ENCODE measurements around the gene NACAD. TPM values are rescaled to one million over a fixed set of nuclear protein-coding genes. Genes with fewer than 3 reads are reported as not detected.

NACAD gene
- total RNA-seq, 1 donor from 2014 or later: 0.33 TPM

DNA sequence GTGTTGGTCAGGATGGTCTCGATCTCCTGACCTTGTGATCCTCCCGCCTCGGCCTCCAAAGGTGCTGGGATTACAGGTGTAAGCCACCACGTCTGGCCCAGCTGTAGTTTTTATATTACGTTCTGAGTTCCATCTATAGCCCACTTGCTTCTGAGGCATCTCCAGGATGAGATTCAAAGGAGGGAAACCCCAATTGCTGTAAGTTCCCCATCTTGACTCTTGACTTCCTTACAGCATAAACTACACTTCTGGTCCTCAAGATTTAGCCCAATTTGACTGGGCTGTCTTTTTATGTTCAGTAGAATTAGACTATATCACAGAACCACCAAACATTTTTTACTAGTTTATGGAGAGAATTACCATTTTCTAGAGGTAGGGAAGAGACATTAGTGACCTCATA lies 44.4 kb downstream of the NACAD start:
- DNase-seq (no peak), ATAC-seq (ENCODE audit: low read depth) (no peak)
- Mint-ChIP-seq H3K4me3 (no peak overlapping the region), H3K36me3 (ENCODE audit: low read depth) (peaks cover 81% of the 10 kb centered on the region), H3K27me3 (no peaks in the 10 kb centered on the region), H3K4me1 (peaks cover 35% of the 10 kb centered on the region), H3K27ac (peak overlapping the region; percentile 80), H3K9me3 (no peaks in the 10 kb centered on the region)
- ChIA-PET POLR2A (no interaction called here), CTCF (no interaction called here)
- intact Hi-C loops (cut with micrococcal nuclease): loop anchor here (5.0 kb wide), 1 partner anchor 42 kb away; the partner anchor contains the start of gene CCM2
- TF ChIP-seq, protein P1, sequence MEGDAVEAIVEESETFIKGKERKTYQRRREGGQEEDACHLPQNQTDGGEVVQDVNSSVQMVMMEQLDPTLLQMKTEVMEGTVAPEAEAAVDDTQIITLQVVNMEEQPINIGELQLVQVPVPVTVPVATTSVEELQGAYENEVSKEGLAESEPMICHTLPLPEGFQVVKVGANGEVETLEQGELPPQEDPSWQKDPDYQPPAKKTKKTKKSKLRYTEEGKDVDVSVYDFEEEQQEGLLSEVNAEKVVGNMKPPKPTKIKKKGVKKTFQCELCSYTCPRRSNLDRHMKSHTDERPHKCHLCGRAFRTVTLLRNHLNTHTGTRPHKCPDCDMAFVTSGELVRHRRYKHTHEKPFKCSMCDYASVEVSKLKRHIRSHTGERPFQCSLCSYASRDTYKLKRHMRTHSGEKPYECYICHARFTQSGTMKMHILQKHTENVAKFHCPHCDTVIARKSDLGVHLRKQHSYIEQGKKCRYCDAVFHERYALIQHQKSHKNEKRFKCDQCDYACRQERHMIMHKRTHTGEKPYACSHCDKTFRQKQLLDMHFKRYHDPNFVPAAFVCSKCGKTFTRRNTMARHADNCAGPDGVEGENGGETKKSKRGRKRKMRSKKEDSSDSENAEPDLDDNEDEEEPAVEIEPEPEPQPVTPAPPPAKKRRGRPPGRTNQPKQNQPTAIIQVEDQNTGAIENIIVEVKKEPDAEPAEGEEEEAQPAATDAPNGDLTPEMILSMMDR (IDR thresholded peaks at IDR 0.05): no peak

DNA sequence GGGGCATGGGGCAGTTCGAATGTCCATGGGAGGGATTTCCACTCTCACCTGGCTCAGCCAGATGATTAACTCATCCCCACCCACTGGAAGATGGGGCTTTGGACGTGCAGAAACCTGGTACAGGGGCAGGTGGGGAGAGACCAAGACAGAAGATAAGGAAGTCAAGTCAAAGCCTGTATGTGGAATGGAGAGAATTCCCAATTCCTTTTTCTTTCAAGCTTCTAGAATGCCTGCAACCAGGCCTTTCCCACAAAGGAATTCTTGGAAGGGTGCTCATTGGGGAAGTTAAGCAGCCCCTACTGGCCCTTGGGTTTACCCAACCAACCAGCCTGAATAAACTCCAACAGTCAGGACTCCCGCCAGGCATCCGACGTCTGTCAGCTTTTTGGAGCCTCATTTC lies 49.7 kb downstream of the NACAD start:
- Mint-ChIP-seq H3K9me3 (no peaks in the 10 kb centered on the region), H3K27me3 (no peaks in the 10 kb centered on the region), H3K36me3 (ENCODE audit: low read depth) (peaks cover 71% of the 10 kb centered on the region), H3K4me3 (no peak overlapping the region), H3K4me1 (peaks cover 48% of the 10 kb centered on the region), H3K27ac (peak overlapping the region; percentile 68)
- ChIA-PET POLR2A (interaction anchor here (1.1 to 1.8 kb wide), 2 partner anchors 12 to 13 kb away, joined by 3 to 6 read pairs; no protein-coding TSS in a partner anchor), CTCF (interaction anchor here (1.0 kb wide), 1 partner anchor 65 kb away, joined by 3 read pairs; no protein-coding TSS in a partner anchor)
- no peak for DNase-seq
- ATAC-seq (ENCODE audit: low read depth): no peak
- intact Hi-C loops (cut with micrococcal nuclease): no loop called here
- TF ChIP-seq, protein P1 (IDR thresholded peaks at IDR 0.05): no peak

DNA sequence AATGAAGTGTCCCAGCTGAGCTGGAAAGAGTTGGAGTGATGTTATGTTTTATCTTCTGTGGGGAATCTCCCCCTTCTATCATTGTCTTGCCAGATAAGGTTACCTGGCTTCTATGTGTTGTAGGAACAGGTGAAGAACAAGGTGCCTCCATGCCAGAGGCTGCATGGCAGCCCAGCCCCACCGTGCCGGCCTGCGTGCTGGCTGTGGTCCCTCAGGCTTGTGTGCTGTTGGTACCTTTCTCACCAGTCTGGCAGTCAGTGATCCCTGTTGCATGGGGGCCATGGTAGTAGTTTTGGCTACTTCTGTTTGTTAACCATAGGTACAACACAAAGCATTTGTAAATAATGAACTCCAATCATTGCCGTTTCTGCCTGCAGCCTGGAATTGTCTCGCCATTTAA lies 50.9 kb downstream of the NACAD start:
- Mint-ChIP-seq H3K27ac (peak overlapping the region; percentile 79), H3K36me3 (ENCODE audit: low read depth) (peaks cover 71% of the 10 kb centered on the region), H3K4me3 (no peak overlapping the region), H3K9me3 (no peaks in the 10 kb centered on the region), H3K27me3 (no peaks in the 10 kb centered on the region), H3K4me1 (peaks cover 50% of the 10 kb centered on the region)
- ATAC-seq (ENCODE audit: low read depth): no peak
- intact Hi-C loops (cut with micrococcal nuclease): no loop called here
- TF ChIP-seq, protein P1 (IDR thresholded peaks at IDR 0.05): no peak
- no peak for DNase-seq
- ChIA-PET CTCF (no interaction called here), POLR2A (interaction anchor here (1.8 kb wide), 1 partner anchor 11 kb away, joined by 6 read pairs; no protein-coding TSS in a partner anchor)

DNA sequence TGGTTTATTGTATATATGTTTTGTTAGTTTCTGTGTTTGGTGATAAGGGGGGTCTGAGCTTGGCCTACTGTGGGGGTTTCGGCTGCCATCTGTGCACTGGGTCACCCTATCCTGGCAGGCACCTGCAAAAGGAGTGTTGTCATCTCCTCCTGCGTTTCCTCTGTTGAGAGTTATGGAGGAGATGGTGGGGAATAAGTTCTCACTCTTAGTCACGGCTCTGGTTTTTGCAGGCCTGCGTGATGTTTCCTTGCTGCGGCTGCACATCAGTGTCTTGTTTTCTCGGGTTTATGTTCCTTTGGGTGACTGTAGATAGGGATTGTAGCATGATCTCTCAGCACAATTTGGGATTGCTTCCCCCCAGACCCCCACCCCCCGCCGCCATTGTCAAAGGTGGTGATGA lies 52.0 kb downstream of the NACAD start:
- TF ChIP-seq, protein P1 (IDR thresholded peaks at IDR 0.05): no peak
- ChIA-PET CTCF (interaction anchor here (2.5 kb wide), 1 partner anchor 63 kb away, joined by 11 read pairs; no protein-coding TSS in a partner anchor), POLR2A (interaction anchor here (0.5 to 1.7 kb wide), 6 partner anchors 10 to 179 kb away, joined by 3 to 9 read pairs (median 5); no protein-coding TSS in a partner anchor)
- DNase-seq: no peak
- no peaks in the 10 kb centered on the region for H3K27me3 Mint-ChIP-seq
- peak overlapping the region; percentile 28 for H3K4me3 Mint-ChIP-seq
- no peaks in the 10 kb centered on the region for H3K9me3 Mint-ChIP-seq
- intact Hi-C loops (cut with micrococcal nuclease): loop anchor here (1.0 kb wide), 1 partner anchor 9 kb away; no protein-coding TSS in a partner anchor
- ATAC-seq (ENCODE audit: low read depth): no peak
- H3K36me3 Mint-ChIP-seq (ENCODE audit: low read depth): peaks cover 68% of the 10 kb centered on the region
- H3K27ac Mint-ChIP-seq: peak overlapping the region; percentile 79
- H3K4me1 Mint-ChIP-seq: peaks cover 56% of the 10 kb centered on the region

DNA sequence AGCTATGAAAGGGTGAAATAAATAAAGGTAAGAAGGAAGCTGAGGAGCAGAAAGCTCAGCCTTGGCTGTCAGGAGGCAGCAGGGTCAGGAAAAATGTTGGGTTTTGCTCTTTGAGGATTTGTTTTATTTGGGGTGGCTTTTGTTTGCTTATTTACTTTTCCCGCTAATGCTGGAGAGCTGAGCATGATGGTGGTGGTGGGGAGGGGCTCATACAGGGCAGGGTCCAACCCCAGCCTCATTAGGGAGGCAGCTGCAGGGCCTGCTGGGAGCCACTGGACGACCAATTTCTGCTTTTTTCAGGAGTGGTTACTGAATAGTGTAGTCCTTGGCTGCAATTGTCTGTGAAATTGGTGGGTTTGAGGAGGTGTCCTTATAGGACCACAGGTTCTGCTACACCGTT lies 52.5 kb downstream of the NACAD start:
- DNase-seq (no peak), ATAC-seq (ENCODE audit: low read depth) (no peak)
- Mint-ChIP-seq H3K4me1 (peaks cover 58% of the 10 kb centered on the region), H3K36me3 (ENCODE audit: low read depth) (peaks cover 66% of the 10 kb centered on the region), H3K4me3 (peak overlapping the region; percentile 21), H3K27me3 (no peaks in the 10 kb centered on the region), H3K9me3 (no peaks in the 10 kb centered on the region), H3K27ac (peak overlapping the region; percentile 79)
- intact Hi-C loops (cut with micrococcal nuclease): loop anchor here (1.0 kb wide), 1 partner anchor 9 kb away; no protein-coding TSS in a partner anchor
- POLR2A ChIA-PET: interaction anchor here (0.8 to 1.7 kb wide), 4 partner anchors 26 to 50 kb away, joined by 4 to 6 read pairs (median 4); no protein-coding TSS in a partner anchor
- CTCF ChIA-PET: interaction anchor here (2.5 kb wide), 1 partner anchor 63 kb away, joined by 11 read pairs; no protein-coding TSS in a partner anchor
- TF ChIP-seq, protein P1 (IDR thresholded peaks at IDR 0.05): no peak
